Measurements from ENCODE around the gene RHEB.

GRCh38 chr7:151497306-151497871, 22.3 kb downstream of the RHEB start:
- TF ChIP-seq EZH2 (IDR thresholded peaks at IDR 0.05; ENCODE audit: borderline replicate concordance, low read depth, low read length, severe bottlenecking) (no peak), CTCF (IDR thresholded peaks at IDR 0.05; ENCODE audit: borderline replicate concordance, extremely low read depth, low read length, poor library complexity, severe bottlenecking) (no peak)
